ENCODE measurements around the gene VAC14. TPM values are rescaled to one million over a fixed set of nuclear protein-coding genes. Genes with fewer than 3 reads are reported as not detected.

The VAC14 gene
- polyA plus RNA-seq, 1 donor from 2014 or later = 8.6 TPM

- H3K27ac ChIP-seq (ENCODE audit: low read length) = no peak overlapping the region
- H3K4me3 ChIP-seq (ENCODE audit: low read length) = no peak overlapping the region
- H3K9ac ChIP-seq (ENCODE audit: low read length) = no peak overlapping the region
These were observed 30.7 kb downstream of the VAC14 start for GRCh38 chr16:70770291-70770625.

GRCh38 chr16:70769761-70770160, 31.2 kb downstream of the VAC14 start:
- no peaks in the 10 kb centered on the region for H3F3A ChIP-seq (ENCODE audit: insufficient read depth, low read length, poor library complexity, severe bottlenecking)
- no peaks in the 10 kb centered on the region for H3K79me2 ChIP-seq (replicated peaks; ENCODE audit: insufficient read depth, low read length)
- no peak overlapping the region for H3K27ac ChIP-seq (ENCODE audit: low read length)
- H3K9ac ChIP-seq (ENCODE audit: low read length) = no peak overlapping the region
- H4K20me1 ChIP-seq (ENCODE audit: insufficient read depth) = no peaks in the 10 kb centered on the region
- no peak for TF ChIP-seq TAF1 (IDR thresholded peaks at IDR 0.05; ENCODE audit: low read depth)
- no peaks in the 10 kb centered on the region for H3K36me3 ChIP-seq (ENCODE audit: insufficient read depth, low read length)
- no peaks in the 10 kb centered on the region for H3K27me3 ChIP-seq (ENCODE audit: insufficient read depth, low read depth, low read length)
- H3K9me2 ChIP-seq (ENCODE audit: insufficient read depth, low read length) = no peaks in the 10 kb centered on the region
- H3K4me2 ChIP-seq (ENCODE audit: low read length) = no peak overlapping the region
- H3K4me3 ChIP-seq (ENCODE audit: low read length) = no peak overlapping the region
- H2AFZ ChIP-seq (ENCODE audit: low read depth, low read length) = no peak overlapping the region
- H3K9me3 ChIP-seq (ENCODE audit: low read length) = no peaks in the 10 kb centered on the region

More at GRCh38 chr16:70770291-70770625, 30.7 kb downstream of the VAC14 start:
- H2AFZ ChIP-seq (ENCODE audit: low read depth, low read length) = no peak overlapping the region
- H3K9me3 ChIP-seq (ENCODE audit: low read length) = no peaks in the 10 kb centered on the region
- H4K20me1 ChIP-seq (ENCODE audit: insufficient read depth) = no peaks in the 10 kb centered on the region
- no peaks in the 10 kb centered on the region for H3F3A ChIP-seq (ENCODE audit: insufficient read depth, low read length, poor library complexity, severe bottlenecking)
- no peaks in the 10 kb centered on the region for H3K36me3 ChIP-seq (ENCODE audit: insufficient read depth, low read length)
- H3K79me2 ChIP-seq (replicated peaks; ENCODE audit: insufficient read depth, low read length) = no peaks in the 10 kb centered on the region
- H3K9me2 ChIP-seq (ENCODE audit: insufficient read depth, low read length) = no peaks in the 10 kb centered on the region
- H3K27me3 ChIP-seq (ENCODE audit: insufficient read depth, low read depth, low read length) = no peaks in the 10 kb centered on the region
- TF ChIP-seq EZH2 (IDR thresholded peaks at IDR 0.05; ENCODE audit: borderline replicate concordance, insufficient read depth, low read length, poor library complexity, severe bottlenecking) = no peak
- TF ChIP-seq SMC3 (conservative IDR thresholded peaks at IDR 0.05; ENCODE audit: poor library complexity) = no peak
- no peak for TF ChIP-seq MXI1 (conservative IDR thresholded peaks at IDR 0.05; ENCODE audit: poor library complexity, severe bottlenecking)
- TF ChIP-seq CTCF (IDR thresholded peaks at IDR 0.05; ENCODE audit: poor library complexity, severe bottlenecking) = no peak
- no peak for TF ChIP-seq EP300 (conservative IDR thresholded peaks at IDR 0.05; ENCODE audit: poor library complexity, severe bottlenecking)
- TF ChIP-seq POLR2AphosphoS5 (IDR thresholded peaks at IDR 0.05) = no peak
- H3K4me2 ChIP-seq (ENCODE audit: low read length) = no peak overlapping the region

GRCh38 chr16:70769131-70769530, 31.8 kb downstream of the VAC14 start:
- no peaks in the 10 kb centered on the region for H3K27me3 ChIP-seq (ENCODE audit: insufficient read depth, low read depth, low read length)
- TF ChIP-seq POLR2AphosphoS5 (IDR thresholded peaks at IDR 0.05) (no peak), RAD21 (conservative IDR thresholded peaks at IDR 0.05) (no peak), EZH2 (IDR thresholded peaks at IDR 0.05; ENCODE audit: borderline replicate concordance, insufficient read depth, low read length, poor library complexity, severe bottlenecking) (no peak), CTCF (IDR thresholded peaks at IDR 0.05; ENCODE audit: poor library complexity, severe bottlenecking) (no peak), SMC3 (conservative IDR thresholded peaks at IDR 0.05; ENCODE audit: poor library complexity) (no peak), REST (IDR thresholded peaks at IDR 0.05; ENCODE audit: borderline replicate concordance) (no peak), MXI1 (conservative IDR thresholded peaks at IDR 0.05; ENCODE audit: poor library complexity, severe bottlenecking) (no peak), EP300 (conservative IDR thresholded peaks at IDR 0.05; ENCODE audit: poor library complexity, severe bottlenecking) (no peak), TAF1 (IDR thresholded peaks at IDR 0.05; ENCODE audit: low read depth) (no peak)
- H3K9me3 ChIP-seq (ENCODE audit: low read length) = no peaks in the 10 kb centered on the region
- H3K4me3 ChIP-seq (ENCODE audit: low read length) = no peak overlapping the region
- H3K36me3 ChIP-seq (ENCODE audit: insufficient read depth, low read length) = no peaks in the 10 kb centered on the region
- no peaks in the 10 kb centered on the region for H3K79me2 ChIP-seq (replicated peaks; ENCODE audit: insufficient read depth, low read length)
- no peak overlapping the region for H2AFZ ChIP-seq (ENCODE audit: low read depth, low read length)
- no peak overlapping the region for H3K9ac ChIP-seq (ENCODE audit: low read length)
- no peaks in the 10 kb centered on the region for H3K9me2 ChIP-seq (ENCODE audit: insufficient read depth, low read length)
- H4K20me1 ChIP-seq (ENCODE audit: insufficient read depth) = no peaks in the 10 kb centered on the region
- H3K27ac ChIP-seq (ENCODE audit: low read length) = no peak overlapping the region
- H3F3A ChIP-seq (ENCODE audit: insufficient read depth, low read length, poor library complexity, severe bottlenecking) = no peaks in the 10 kb centered on the region
- no peak overlapping the region for H3K4me2 ChIP-seq (ENCODE audit: low read length)
